H9 (cell line): ENCODE results near the gene NMRK1. TPM values are rescaled to one million over a fixed set of nuclear protein-coding genes. Genes with fewer than 3 reads are reported as not detected.

Experiments
- DNase-seq: peaks from one replicate; pipeline ENCODE4 v3.0.0-alpha.2; 2017
- H2AFZ ChIP-seq: one replicate; pipeline ENCODE4 v1.6.1; 2013; ENCODE audit warnings: mild to moderate bottlenecking, low read length, control low read depth, moderate library complexity
- H2AK5ac ChIP-seq: 2 replicates; pipeline ENCODE4 v1.6.1; 2013; ENCODE audit warnings: low read length, control low read depth, mixed read lengths; ENCODE audit not compliant: insufficient read length
- H2BK120ac ChIP-seq: one replicate; pipeline ENCODE4 v1.6.1; 2013; ENCODE audit warnings: low read depth, mild to moderate bottlenecking, low read length, control low read depth, inconsistent platforms; ENCODE audit not compliant: poor library complexity, severe bottlenecking
- H2BK12ac ChIP-seq: 2 replicates; pipeline ENCODE4 v1.6.1; 2013; ENCODE audit warnings: low read length, control low read depth, mixed read lengths, low read depth; ENCODE audit not compliant: insufficient read length
- H2BK15ac ChIP-seq: 2 replicates; pipeline ENCODE4 v1.6.1; 2013; ENCODE audit warnings: low read depth, low read length, control low read depth
- H2BK20ac ChIP-seq: one replicate; pipeline ENCODE4 v1.6.1; 2013; ENCODE audit warnings: low read depth, mild to moderate bottlenecking, low read length, control low read depth, inconsistent platforms; ENCODE audit not compliant: poor library complexity, severe bottlenecking
- H2BK5ac ChIP-seq: 2 replicates; pipeline ENCODE4 v1.6.1; 2013; ENCODE audit warnings: low read length, control low read depth, mixed read lengths; ENCODE audit not compliant: insufficient read length
- H3K14ac ChIP-seq: 2 replicates; pipeline ENCODE4 v1.6.1; 2013; ENCODE audit warnings: low read length, control low read depth; ENCODE audit not compliant: insufficient read depth
- H3K18ac ChIP-seq: 2 replicates; pipeline ENCODE4 v1.6.1; 2013; ENCODE audit warnings: low read depth, mild to moderate bottlenecking, mixed read lengths, low read length, control low read depth; ENCODE audit not compliant: insufficient read length
- H3K23ac ChIP-seq: 2 replicates; pipeline ENCODE4 v1.6.1; 2013; ENCODE audit warnings: low read length, control low read depth, mixed read lengths, low read depth; ENCODE audit not compliant: insufficient read length
- H3K23me2 ChIP-seq: 2 replicates; pipeline ENCODE4 v1.6.1; 2013; ENCODE audit warnings: low read depth, mild to moderate bottlenecking, mixed read lengths, low read length, control low read depth; ENCODE audit not compliant: insufficient read length, poor library complexity, severe bottlenecking
- H3K27ac ChIP-seq: 2 replicates; pipeline ENCODE4 v1.5.1; 2013; ENCODE audit warnings: low read length, control low read depth, mixed read lengths, low read depth; ENCODE audit not compliant: insufficient read length
- H3K27me3 ChIP-seq: 2 replicates; pipeline ENCODE4 v1.6.1; 2013; ENCODE audit warnings: low read length, control low read depth, inconsistent platforms; ENCODE audit not compliant: insufficient read depth
- H3K4ac ChIP-seq: 2 replicates; pipeline ENCODE4 v1.6.1; 2013; ENCODE audit warnings: low read depth, mild to moderate bottlenecking, control low read depth, inconsistent platforms, low read length, moderate library complexity
- H3K4me1 ChIP-seq: 2 replicates; pipeline ENCODE4 v1.6.1; 2013; ENCODE audit warnings: low read length, control low read depth, inconsistent platforms; ENCODE audit not compliant: insufficient read depth
- H3K4me2 ChIP-seq: 2 replicates; pipeline ENCODE4 v1.6.1; 2013; ENCODE audit warnings: low read length, control low read depth, mixed read lengths; ENCODE audit not compliant: insufficient read length, insufficient read depth
- H3K56ac ChIP-seq: 2 replicates; pipeline ENCODE4 v1.6.1; 2013; ENCODE audit warnings: low read depth, mild to moderate bottlenecking, mixed read lengths, low read length, control low read depth; ENCODE audit not compliant: insufficient read length
- H3K79me1 ChIP-seq: 2 replicates; pipeline ENCODE4 v1.6.1; 2013; ENCODE audit warnings: low read depth, mild to moderate bottlenecking, moderate library complexity, low read length, control low read depth, inconsistent platforms; ENCODE audit not compliant: insufficient read depth, poor library complexity, severe bottlenecking
- H3K79me2 ChIP-seq: 2 replicates; pipeline ENCODE4 v1.6.1; 2013; ENCODE audit warnings: low read length, control low read depth, inconsistent platforms; ENCODE audit not compliant: insufficient read depth
- H3K9ac ChIP-seq: 2 replicates; pipeline ENCODE4 v1.6.1; 2013; ENCODE audit warnings: low read length, control low read depth, mixed read lengths; ENCODE audit not compliant: insufficient read length; ENCODE audit errors: extremely low read depth
- H3K9me3 ChIP-seq: one replicate; pipeline ENCODE4 v1.6.1; 2013; ENCODE audit warnings: low read depth, low read length, inconsistent platforms; ENCODE audit not compliant: control insufficient read depth
- H3T11ph ChIP-seq: one replicate; pipeline ENCODE4 v1.6.1; 2013; ENCODE audit warnings: mild to moderate bottlenecking, low read length, control low read depth, inconsistent platforms
- H4K20me1 ChIP-seq: one replicate; pipeline ENCODE4 v1.6.1; 2013; ENCODE audit not compliant: control insufficient read depth, insufficient read length, insufficient read depth
- H4K5ac ChIP-seq: 2 replicates; pipeline ENCODE4 v1.6.1; 2013; ENCODE audit warnings: low read depth, mild to moderate bottlenecking, mixed read lengths, low read length, control low read depth; ENCODE audit not compliant: insufficient read length
- H4K8ac ChIP-seq: replicated peaks from 2 replicates; pipeline ENCODE4 v1.6.1; 2013; ENCODE audit warnings: low read length, control low read depth, mixed read lengths, low read depth; ENCODE audit not compliant: insufficient read length
- H4K91ac ChIP-seq: 2 replicates; pipeline ENCODE4 v1.6.1; 2013; ENCODE audit warnings: low read depth, mild to moderate bottlenecking, moderate library complexity, mixed read lengths, low read length, control low read depth; ENCODE audit not compliant: insufficient read length
- H3K27ac Mint-ChIP-seq, 3 experiments: 2 replicates in 2 of 3; 3 replicates in 1 of 3; pipeline ENCODE4 v1.8.0; 2020 to 2021; ENCODE audit warnings: mixed read lengths in 3 of 3, mild to moderate bottlenecking in 1 of 3, moderate library complexity in 1 of 3
- H3K27me3 Mint-ChIP-seq: 2 replicates; pipeline ENCODE4 v1.8.0; 2021; ENCODE audit warnings: low read depth, mild to moderate bottlenecking, moderate library complexity, mixed read lengths
- H3K36me3 Mint-ChIP-seq, 3 experiments: 2 replicates in 2 of 3; 3 replicates in 1 of 3; pipeline ENCODE4 v1.8.0; 2020 to 2021; ENCODE audit warnings: low read depth in 3 of 3, mixed read lengths in 3 of 3; ENCODE audit not compliant: insufficient read depth in 1 of 3
- H3K4me1 Mint-ChIP-seq, 2 experiments: 2 replicates each; pipeline ENCODE4 v1.8.0; 2020; ENCODE audit warnings: mixed read lengths in 2 of 2
- H3K4me3 Mint-ChIP-seq, 2 experiments: 2 replicates in 1 of 2; 3 replicates in 1 of 2; pipeline ENCODE4 v1.8.0; 2020 to 2021; ENCODE audit warnings: mild to moderate bottlenecking in 2 of 2, mixed read lengths in 2 of 2, moderate library complexity in 1 of 2
- H3K9me3 Mint-ChIP-seq, 2 experiments: 2 replicates in 1 of 2; 3 replicates in 1 of 2; pipeline ENCODE4 v1.8.0; 2020; ENCODE audit warnings: mild to moderate bottlenecking in 2 of 2, mixed read lengths in 2 of 2, moderate library complexity in 1 of 2
- CTCF ChIP-seq: fragments of 200-600 bp; sonication (generic); conservative IDR thresholded peaks from 3 replicates; pipeline ENCODE4 v1.8.0; 2021; ENCODE audit warnings: antibody characterized with exemption, mild to moderate bottlenecking
- WGBS: extraction: QIAGEN DNeasy Blood & Tissue Kit; methylation state at CpG from one replicate; pipeline ENCODE4 v1.1.7; 2013; ENCODE audit warnings: missing lambda C conversion rate, low lambda C conversion rate, mixed read lengths; ENCODE audit not compliant: insufficient read length; ENCODE audit errors: extremely low coverage; 5-methylcytosine and 5-hydroxymethylcytosine counted together
- total RNA-seq: library from RNA; stranded (reverse); gene quantifications from 2 replicates; pipeline ENCODE4 v1.2.1, GENCODE V29; 2021

NMRK1 gene
- total RNA-seq, 1 experiment from 2014 or later: 3.0 TPM

DNA sequence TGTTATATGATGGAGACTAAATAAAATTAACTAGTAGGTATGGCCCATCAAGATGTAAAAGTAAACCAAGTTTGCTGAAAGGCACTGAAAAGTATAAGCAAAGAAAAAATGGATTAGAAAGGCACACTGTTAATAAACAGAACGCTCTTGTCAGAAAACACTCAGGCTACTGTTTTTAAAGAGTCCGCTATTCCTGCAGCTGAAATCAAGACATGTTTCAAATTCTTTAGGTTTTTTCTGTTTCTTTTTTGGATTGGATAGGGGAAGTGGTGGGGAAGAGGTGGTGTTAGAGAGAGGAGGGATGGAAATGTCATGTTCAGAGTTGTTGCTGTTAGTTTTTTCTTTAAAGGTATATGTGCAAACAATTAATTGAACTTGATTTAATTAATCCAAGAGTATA is 17.9 kb upstream of the NMRK1 start:
- no CpG with 5 or more reads among the region's 2 CpGs for WGBS
- no peaks in the 10 kb centered on the region for H3K36me3 Mint-ChIP-seq
- peak overlapping the region in 1 of 3 experiments; percentile 23; a peak in 1 of 7 replicates for H3K27ac Mint-ChIP-seq
- H3K9me3 Mint-ChIP-seq: no peaks in the 10 kb centered on the region
- H3K9ac ChIP-seq: no peak overlapping the region
- no peak overlapping the region for H2BK15ac ChIP-seq
- no peaks in the 10 kb centered on the region for H3K9me3 ChIP-seq
- H3K56ac ChIP-seq: no peak overlapping the region
- H3K27ac ChIP-seq: no peak overlapping the region
- H2BK12ac ChIP-seq: no peak overlapping the region
- no peak overlapping the region for H2BK5ac ChIP-seq
- no peak overlapping the region for H4K91ac ChIP-seq
- no peak overlapping the region for H2AK5ac ChIP-seq
- no peak overlapping the region for H2BK20ac ChIP-seq
- no peak overlapping the region for H3K4me2 ChIP-seq
- no peaks in the 10 kb centered on the region for H3K27me3 ChIP-seq
- H3K4ac ChIP-seq: no peak overlapping the region
- H3K27me3 Mint-ChIP-seq: no peaks in the 10 kb centered on the region
- no peak overlapping the region for H2AFZ ChIP-seq
- H3K79me2 ChIP-seq: no peaks in the 10 kb centered on the region
- no peak for TF ChIP-seq CTCF
- H3K4me1 Mint-ChIP-seq: peaks cover 4 to 6% of the 10 kb centered on the region in 2 experiments; a peak in 3 of 4 replicates
- no peak overlapping the region for H3K23ac ChIP-seq
- H4K8ac ChIP-seq: no peak overlapping the region
- H4K5ac ChIP-seq: no peak overlapping the region
- H3K79me1 ChIP-seq: no peaks in the 10 kb centered on the region
- H3K18ac ChIP-seq: no peak overlapping the region
- DNase-seq: no peak
- H3K23me2 ChIP-seq: no peaks in the 10 kb centered on the region
- no peaks in the 10 kb centered on the region for H4K20me1 ChIP-seq
- H2BK120ac ChIP-seq: no peak overlapping the region
- H3K4me1 ChIP-seq: no peaks in the 10 kb centered on the region; the same call in 1 of the 2 replicates
- H3K14ac ChIP-seq: no peak overlapping the region
- H3T11ph ChIP-seq: no peak overlapping the region
- no peak overlapping the region for H3K4me3 Mint-ChIP-seq
